ENCODE results near the gene STK11IP. TPM values are rescaled to one million over a fixed set of nuclear protein-coding genes. Genes with fewer than 3 reads are reported as not detected.

Gene STK11IP
- total RNA-seq, 1 donor from 2014 or later, result 25.5 TPM

- Mint-ChIP-seq H3K4me3 (ENCODE audit: unreplicated experiment) (no peak overlapping the region), H3K9me3 (ENCODE audit: low read depth) (no peaks in the 10 kb centered on the region)
- no peak for DNase-seq (ENCODE audit: low spot score)
Observed at GRCh38 chr2:219576505-219577388, 20.9 kb upstream of the STK11IP start.

GRCh38 chr2:219578811-219579613 is 18.6 kb upstream of the STK11IP start:
- no peak for DNase-seq (ENCODE audit: low spot score)
- Mint-ChIP-seq H3K36me3 (ENCODE audit: low read depth) (no peaks in the 10 kb centered on the region), H3K9me3 (ENCODE audit: low read depth) (no peaks in the 10 kb centered on the region), H3K4me3 (ENCODE audit: unreplicated experiment) (no peak overlapping the region), H3K27me3 (ENCODE audit: low read depth) (no peaks in the 10 kb centered on the region), H3K4me1 (ENCODE audit: low read depth) (peaks cover 16% of the 10 kb centered on the region), H3K27ac (ENCODE audit: unreplicated experiment) (peak overlapping the region; percentile 63)
- no peak for TF ChIP-seq CTCF (IDR thresholded peaks at IDR 0.05)

More at GRCh38 chr2:219576505-219577388, 20.9 kb upstream of the STK11IP start:
- H3K27ac Mint-ChIP-seq (ENCODE audit: unreplicated experiment), result no peak overlapping the region
- no peak for TF ChIP-seq CTCF (IDR thresholded peaks at IDR 0.05)
- peaks cover 19% of the 10 kb centered on the region for H3K4me1 Mint-ChIP-seq (ENCODE audit: low read depth)
- H3K27me3 Mint-ChIP-seq (ENCODE audit: low read depth), result no peaks in the 10 kb centered on the region
- H3K36me3 Mint-ChIP-seq (ENCODE audit: low read depth), result no peaks in the 10 kb centered on the region

- Mint-ChIP-seq H3K36me3 (ENCODE audit: low read depth) (no peaks in the 10 kb centered on the region), H3K27me3 (ENCODE audit: low read depth) (no peaks in the 10 kb centered on the region), H3K4me3 (ENCODE audit: unreplicated experiment) (no peak overlapping the region), H3K27ac (ENCODE audit: unreplicated experiment) (no peak overlapping the region), H3K4me1 (ENCODE audit: low read depth) (peaks cover 16% of the 10 kb centered on the region), H3K9me3 (ENCODE audit: low read depth) (no peaks in the 10 kb centered on the region)
- no peak for TF ChIP-seq CTCF (IDR thresholded peaks at IDR 0.05)
- DNase-seq (ENCODE audit: low spot score), result no peak
Observed at GRCh38 chr2:219581346-219581745, 16.3 kb upstream of the STK11IP start.

DNA sequence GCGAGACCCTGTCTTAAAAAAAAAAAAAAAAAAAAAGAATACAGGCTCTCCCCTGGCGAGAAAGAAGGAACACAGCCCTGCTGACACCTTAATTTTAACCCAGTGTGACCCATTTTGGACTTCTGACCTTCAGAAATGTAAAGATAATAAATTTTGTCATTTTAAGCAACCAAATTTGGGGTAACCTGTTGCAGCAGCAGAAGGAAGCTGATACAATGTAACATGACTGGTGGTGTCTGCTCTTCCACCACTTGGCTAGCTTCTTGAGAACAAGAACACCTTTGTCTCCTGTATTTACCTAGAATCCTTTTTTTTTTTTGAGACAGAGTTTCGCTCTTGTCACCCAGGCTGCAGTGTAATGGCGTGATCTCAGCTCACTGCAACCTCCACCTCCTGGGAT is 6.6 kb upstream of the STK11IP start:
- Mint-ChIP-seq H3K36me3 (ENCODE audit: low read depth) (no peaks in the 10 kb centered on the region), H3K27me3 (ENCODE audit: low read depth) (no peaks in the 10 kb centered on the region), H3K9me3 (ENCODE audit: low read depth) (no peaks in the 10 kb centered on the region), H3K4me1 (ENCODE audit: low read depth) (peaks cover 17% of the 10 kb centered on the region), H3K4me3 (ENCODE audit: unreplicated experiment) (no peak overlapping the region), H3K27ac (ENCODE audit: unreplicated experiment) (no peak overlapping the region)
- DNase-seq (ENCODE audit: low spot score), result no peak
- TF ChIP-seq CTCF (IDR thresholded peaks at IDR 0.05), result no peak

GRCh38 chr2:219592736-219593135 is 4.9 kb upstream of the STK11IP start:
- H3K4me1 Mint-ChIP-seq (ENCODE audit: low read depth), result peaks cover 28% of the 10 kb centered on the region
- no peak overlapping the region for H3K27ac Mint-ChIP-seq (ENCODE audit: unreplicated experiment)
- no peak for DNase-seq (ENCODE audit: low spot score)
- TF ChIP-seq CTCF (IDR thresholded peaks at IDR 0.05), result no peak
- H3K9me3 Mint-ChIP-seq (ENCODE audit: low read depth), result no peaks in the 10 kb centered on the region
- H3K4me3 Mint-ChIP-seq (ENCODE audit: unreplicated experiment), result no peak overlapping the region
- no peaks in the 10 kb centered on the region for H3K27me3 Mint-ChIP-seq (ENCODE audit: low read depth)
- no peaks in the 10 kb centered on the region for H3K36me3 Mint-ChIP-seq (ENCODE audit: low read depth)
